NCI-H1417 (cell line): ENCODE results near the gene TCF7.
A peak's percentile ranks its signal among the peaks of the same experiment; 100 is the strongest.
"Not testable (repeated sequence)": the region's sequence is repeated elsewhere in the genome, so short reads cannot be mapped to it uniquely, and the experiment has no call there.

Experiments
- DNase-seq, 3 experiments: peaks; one replicate each; lab custom pipeline; 2025; lab: John Stamatoyannopoulos, UW

TCF7 gene

GRCh38 chr5:134145041-134145757 lies 30.7 kb downstream of the TCF7 start:
- DNase-seq, result no peak

- DNase-seq, result peak; percentile 23 to 61 (median 56)
Observed at GRCh38 chr5:134145779-134146581, 31.5 kb downstream of the TCF7 start.

GRCh38 chr5:134146651-134147518 lies 32.4 kb downstream of the TCF7 start:
- no peak for DNase-seq

- no peak for DNase-seq
Observed at GRCh38 chr5:134148316-134148715, 33.8 kb downstream of the TCF7 start.

- no peak for DNase-seq
Observed at GRCh38 chr5:134148986-134149539, 34.6 kb downstream of the TCF7 start.

GRCh38 chr5:134149571-134150303 lies 35.3 kb downstream of the TCF7 start:
- no peak for DNase-seq

GRCh38 chr5:134151723-134152122 lies 37.2 kb downstream of the TCF7 start:
- no peak for DNase-seq

- DNase-seq, result not testable (repeated sequence)
Observed at GRCh38 chr5:134152173-134152832, 37.8 kb downstream of the TCF7 start.

- no peak for DNase-seq
Observed at GRCh38 chr5:134153241-134153640, 38.8 kb downstream of the TCF7 start.

GRCh38 chr5:134153657-134154056 lies 39.2 kb downstream of the TCF7 start:
- no peak for DNase-seq

- DNase-seq, result no peak
Observed at GRCh38 chr5:134161513-134162395, 47.3 kb downstream of the TCF7 start.

GRCh38 chr5:134162592-134162991 lies 48.1 kb downstream of the TCF7 start:
- DNase-seq, result no peak

GRCh38 chr5:134171972-134172371 lies 57.5 kb downstream of the TCF7 start:
- no peak for DNase-seq

- DNase-seq, result peak in 2 of 3 experiments; percentile 9 to 18
Observed at GRCh38 chr5:134174841-134175839, 60.7 kb downstream of the TCF7 start.

- peak in 1 of 3 experiments; percentile 47 for DNase-seq
Observed at GRCh38 chr5:134175921-134176510, 61.5 kb downstream of the TCF7 start.

- peak; percentile 76 to 88 (median 80) for DNase-seq
Observed at GRCh38 chr5:134176511-134177368, 62.3 kb downstream of the TCF7 start, which contains the start of gene SKP1. TSS of gene SKP1 (minus strand) at chr5:134176950. CDS start at chr5:134174022, 2,928 bp downstream.
